ENCODE results near the gene B3GAT1. TPM values are rescaled to one million over a fixed set of nuclear protein-coding genes. Genes with fewer than 3 reads are reported as not detected.

The B3GAT1 gene
- total RNA-seq, 1 experiment from 2014 or later = not detected

DNA sequence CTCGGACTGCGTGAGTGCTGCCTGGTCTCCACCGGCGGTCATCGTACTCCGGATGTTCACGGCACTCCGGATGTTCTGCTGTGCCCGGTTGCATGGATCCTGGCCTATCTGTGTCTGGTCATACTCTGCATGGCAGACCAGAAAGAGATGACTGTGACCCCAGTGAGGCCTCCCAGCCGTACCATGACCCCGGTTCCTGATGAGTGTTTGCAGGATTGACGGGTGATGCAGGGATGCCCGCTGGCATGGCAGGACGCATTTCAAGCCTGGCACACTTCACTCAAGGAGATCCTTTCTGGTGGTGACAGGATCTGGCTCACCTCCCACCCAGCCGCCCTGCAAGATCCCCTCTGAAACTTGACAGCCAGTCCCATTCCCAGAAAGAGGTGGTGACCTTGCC, 74.0 kb downstream of the B3GAT1 start:
- DNase-seq (ENCODE audit: low read depth) = no peak

DNA sequence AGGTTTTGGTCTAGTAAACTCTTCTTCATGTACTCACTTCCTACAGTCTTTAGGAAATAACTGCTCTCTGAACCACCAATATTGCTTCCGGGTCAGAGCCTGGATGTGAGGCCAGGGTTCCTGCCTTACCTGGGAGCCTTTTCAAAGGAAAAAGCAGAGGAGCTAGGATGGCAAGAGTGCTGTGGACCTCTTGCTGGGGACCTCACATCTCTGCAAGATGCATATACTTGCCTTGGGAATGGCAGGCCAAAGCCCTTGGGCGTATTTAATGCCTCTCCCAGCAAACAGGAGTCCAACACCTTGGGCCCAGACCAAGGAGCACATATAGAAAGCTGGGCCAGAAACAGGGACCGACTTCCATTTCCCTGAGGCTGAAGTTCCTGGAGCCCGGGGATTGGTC, 75.0 kb downstream of the B3GAT1 start:
- no peak for DNase-seq (ENCODE audit: low read depth)

DNA sequence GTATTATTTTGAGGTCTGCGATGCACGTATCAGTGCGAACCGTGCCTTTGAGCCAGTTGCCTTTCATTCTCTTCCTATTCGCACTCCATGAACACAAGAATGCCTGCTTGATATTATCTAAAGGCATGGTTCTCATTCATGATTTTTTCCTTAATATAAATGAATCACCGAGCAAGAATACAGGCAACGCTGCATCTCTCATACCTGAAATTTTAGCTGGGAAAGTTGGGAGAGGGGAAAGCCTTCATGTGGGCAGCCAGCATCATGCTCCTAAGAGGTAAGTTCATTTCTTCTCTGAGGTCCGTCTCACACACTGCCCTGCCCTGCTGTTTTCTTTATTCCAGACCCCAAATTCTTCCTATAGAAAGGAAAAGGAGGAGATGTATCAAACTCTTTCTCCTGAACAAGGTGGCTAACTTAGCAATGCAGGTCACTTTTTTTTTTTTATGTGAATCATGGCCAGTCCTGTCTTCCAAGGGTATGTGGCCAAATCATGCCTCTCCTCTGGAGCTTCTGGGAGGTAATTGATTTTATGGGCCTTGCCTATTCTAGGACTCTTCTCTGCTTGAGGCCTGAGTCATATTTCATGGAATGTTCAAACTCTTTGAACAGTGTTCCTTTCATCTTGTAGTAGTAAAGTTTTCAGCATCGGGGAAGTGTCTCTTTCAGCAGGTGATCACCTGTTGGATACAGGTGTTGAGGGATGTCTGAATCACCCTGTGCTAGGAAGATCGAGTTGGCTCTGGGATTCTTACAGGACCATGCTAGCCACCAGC, 77.1 kb downstream of the B3GAT1 start:
- DNase-seq (ENCODE audit: low read depth) = no peak

DNA sequence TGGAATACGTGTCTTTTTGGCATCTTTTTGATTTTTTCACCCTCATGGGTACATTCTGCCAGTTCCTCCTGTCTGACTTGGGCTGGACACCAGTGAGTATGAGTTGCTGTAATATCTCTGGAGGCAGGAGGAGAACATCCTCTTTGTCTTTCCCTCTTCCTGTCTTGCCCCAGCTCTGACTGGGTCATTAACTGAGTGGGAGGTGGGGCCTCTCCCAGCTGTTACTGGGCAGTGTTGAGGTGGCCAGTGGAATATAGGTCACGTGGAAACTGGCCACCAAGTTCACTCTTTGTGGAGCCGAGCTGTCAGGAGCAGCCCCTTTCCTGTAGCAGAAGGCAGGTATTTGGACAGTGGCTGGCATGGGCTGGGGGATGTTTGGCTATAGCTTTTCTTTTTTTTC, 78.1 kb downstream of the B3GAT1 start:
- no peak for DNase-seq (ENCODE audit: low read depth)

DNA sequence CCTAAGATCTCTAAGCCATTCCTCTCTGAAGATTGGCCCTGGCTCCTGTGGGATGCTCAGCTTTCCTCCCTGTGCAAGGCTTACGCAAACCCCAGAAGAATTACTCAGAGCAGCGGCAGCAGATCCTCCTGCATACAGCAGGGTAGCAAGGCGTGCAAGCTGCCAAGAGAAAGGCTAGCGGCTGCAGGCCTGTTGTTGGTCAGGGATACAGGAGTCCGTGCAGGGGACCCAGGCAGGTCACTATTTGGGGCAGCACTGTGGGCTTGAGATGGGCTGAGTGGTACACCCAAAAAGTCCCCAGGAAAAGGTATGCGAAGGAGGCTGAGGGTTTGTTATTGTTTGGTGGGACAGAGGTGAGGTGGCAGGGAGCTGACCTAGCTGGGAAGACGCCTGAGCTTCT, 78.7 kb downstream of the B3GAT1 start:
- no peak for DNase-seq (ENCODE audit: low read depth)

DNA sequence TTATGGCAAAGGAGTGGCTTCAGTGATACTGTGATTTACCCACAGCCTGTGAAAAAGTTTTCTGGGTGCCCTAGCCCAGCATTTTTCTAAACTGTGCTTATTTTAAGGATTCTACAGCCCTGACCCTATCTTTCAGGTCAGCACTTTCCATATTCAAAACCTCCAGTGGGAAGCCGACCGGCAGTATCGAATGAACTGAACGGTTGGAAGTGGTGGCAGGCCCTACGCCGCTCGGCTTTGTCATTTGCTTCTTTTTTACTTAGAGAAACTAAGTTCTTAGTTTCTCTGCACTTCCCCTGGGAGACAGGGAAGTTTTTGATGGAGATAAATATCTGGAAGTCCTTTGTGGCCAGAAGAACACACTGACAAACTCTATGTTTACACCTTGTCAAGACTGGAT, 79.3 kb downstream of the B3GAT1 start:
- DNase-seq (ENCODE audit: low read depth) = no peak

DNA sequence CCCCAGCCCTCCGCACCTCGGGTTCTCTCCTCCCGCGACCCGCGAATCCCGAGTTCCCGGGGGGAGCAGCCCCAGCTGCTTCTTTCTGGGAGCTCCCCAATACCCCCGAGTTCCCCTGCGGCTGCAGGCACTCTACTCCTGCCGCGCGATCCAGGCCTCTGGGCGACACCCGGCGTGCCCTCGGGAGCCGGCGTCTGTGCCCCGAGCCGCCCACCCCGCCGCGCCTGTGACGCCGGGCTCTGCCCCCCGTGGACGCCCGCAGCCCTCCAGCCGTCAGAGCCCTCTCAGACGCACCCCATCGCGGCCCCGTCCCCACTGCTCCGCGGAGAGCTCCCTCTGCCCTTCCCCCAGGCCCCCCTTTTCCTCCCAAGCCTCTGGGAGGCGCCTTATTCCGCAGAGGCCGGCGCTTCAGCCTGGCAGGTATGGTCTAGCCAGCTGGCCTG, 79.8 kb downstream of the B3GAT1 start:
- no peak for DNase-seq (ENCODE audit: low read depth)

DNA sequence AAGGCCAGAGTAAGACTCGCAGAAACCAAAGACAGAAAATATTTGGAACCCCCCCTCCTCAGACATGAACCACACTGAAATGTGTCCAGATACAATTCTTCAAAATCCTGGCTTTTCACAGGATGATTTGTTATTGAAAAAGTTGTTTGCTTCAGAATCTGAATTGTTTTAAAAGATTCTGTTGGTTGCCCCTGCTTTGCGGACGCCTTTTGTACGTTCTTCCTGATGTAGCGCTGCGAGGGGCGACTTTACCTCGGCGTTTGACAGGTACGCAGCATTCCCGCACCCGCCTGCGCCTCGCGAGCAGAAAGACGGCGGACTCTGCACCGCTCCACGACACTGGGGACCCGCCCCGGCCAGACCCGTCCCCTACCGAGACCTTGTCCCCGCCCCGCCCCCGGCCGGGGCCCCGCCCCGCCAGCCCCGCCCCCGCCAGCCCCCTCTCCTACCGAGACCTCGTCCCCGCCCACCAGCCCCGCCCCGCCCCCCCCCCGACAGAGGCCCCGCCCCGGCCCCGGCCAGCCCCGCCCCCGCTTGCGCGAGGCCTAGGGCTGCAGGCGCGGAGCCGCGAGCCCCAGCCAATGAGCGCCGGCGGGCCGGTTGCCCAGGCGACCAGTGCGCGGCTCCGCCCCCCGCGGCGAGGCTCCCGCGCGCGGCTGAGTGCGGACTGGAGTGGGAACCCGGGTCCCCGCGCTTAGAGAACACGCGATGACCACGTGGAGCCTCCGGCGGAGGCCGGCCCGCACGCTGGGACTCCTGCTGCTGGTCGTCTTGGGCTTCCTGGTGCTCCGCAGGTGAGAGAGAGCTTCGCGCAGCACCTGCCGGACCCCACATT, 80.5 kb downstream of the B3GAT1 start, which contains the start of gene GLB1L2:
TSS of gene GLB1L2 (plus strand) at position 635 of the 835 bp plus-strand sequence. CDS start at position 709, 74 bp downstream.
- DNase-seq (ENCODE audit: low read depth) = no peak

DNA sequence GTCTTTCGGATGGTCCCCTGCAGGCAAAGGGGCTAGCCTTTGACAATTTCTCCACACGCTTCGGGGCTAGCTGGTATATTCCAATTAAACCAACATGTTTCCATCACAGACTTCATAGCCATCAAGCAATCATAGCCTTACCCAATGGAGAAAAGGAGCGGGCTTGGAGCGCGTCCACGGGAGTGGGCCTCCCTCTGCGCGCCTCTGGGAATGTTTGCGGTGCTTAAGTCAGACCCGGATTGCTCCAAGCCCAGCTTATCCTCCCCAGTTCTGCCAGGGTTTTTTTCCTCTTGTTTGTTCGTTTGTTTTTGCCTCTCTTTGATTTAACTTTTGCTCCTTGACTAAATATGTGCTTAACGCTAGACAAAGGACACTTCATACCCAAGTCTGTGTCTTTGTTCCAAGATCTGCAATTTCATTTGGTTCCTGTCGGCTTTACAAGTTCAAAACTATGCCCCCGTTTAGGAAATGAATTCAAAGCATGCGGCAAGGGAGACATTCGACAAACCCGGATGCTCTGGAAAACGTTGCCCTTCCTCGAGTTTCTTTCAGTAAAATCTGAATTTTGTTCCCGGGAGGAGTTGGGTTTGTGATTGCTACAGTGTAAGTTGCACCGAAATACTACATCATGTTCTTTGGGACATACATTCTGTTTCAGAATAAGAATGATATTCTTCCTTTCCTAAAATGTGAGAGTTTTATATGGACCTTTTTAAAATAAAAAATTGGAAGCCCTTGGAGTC, 81.3 kb downstream of the B3GAT1 start:
- no peak for DNase-seq (ENCODE audit: low read depth)

Other genes with a start within 250 kb of the B3GAT1 start
- 30.6 and 38.9 TPM in 2 replicates for gene NCAPD3, start 188.3 kb downstream of the B3GAT1 start, total RNA-seq (2014; rRNA removed)
- gene VPS26B, start 187.6 kb downstream of the B3GAT1 start, total RNA-seq (2014; rRNA removed) = 35.8 and 39.6 TPM in 2 replicates
- 48.4 and 52.4 TPM in 2 replicates for gene THYN1, start 158.9 kb downstream of the B3GAT1 start, total RNA-seq (2014; rRNA removed)
- gene ACAD8, start 158.7 kb downstream of the B3GAT1 start, total RNA-seq (2014; rRNA removed) = 23.4 and 25.2 TPM in 2 replicates
- gene GLB1L3, start 135.9 kb downstream of the B3GAT1 start, total RNA-seq (2014; rRNA removed) = not detected in 2 replicates
- not detected in 2 replicates for gene GLB1L2, start 80.3 kb downstream of the B3GAT1 start, total RNA-seq (2014; rRNA removed)

Data from LHCN-M2 (cell line).